Muscle of back (tissue), 11 donors: ENCODE measurements around the gene IL1RAPL1. TPM values are rescaled to one million over a fixed set of nuclear protein-coding genes. Genes with fewer than 3 reads are reported as not detected.

Experiments
- DNase-seq, 3 donors: peaks; one replicate each; pipeline versions ENCODE4 v3.0.0 to v3.0.0-alpha.2; 2013
- polyA plus RNA-seq, 10 donors: library from polyadenylated mRNA; unstranded; fragments of 120-200 nt; gene quantifications; one replicate each; pipeline ENCODE4 v1.2.1, GENCODE V29; 2013; ENCODE audit not compliant: insufficient read length in 10 of 10

Gene IL1RAPL1
- polyA plus RNA-seq, 10 donors = 0.65 to 1.5 (median 0.98) TPM

GRCh38 chrX:29640106-29640505 lies 1052.9 kb downstream of the IL1RAPL1 start:
- DNase-seq = no peak

- DNase-seq = no peak
These were observed 1054.2 kb downstream of the IL1RAPL1 start for GRCh38 chrX:29641461-29641860.

GRCh38 chrX:29643181-29643580 lies 1055.9 kb downstream of the IL1RAPL1 start:
- no peak for DNase-seq

- DNase-seq = no peak
These were observed 1060.9 kb downstream of the IL1RAPL1 start for GRCh38 chrX:29648161-29648560.

GRCh38 chrX:29652484-29652883 lies 1065.2 kb downstream of the IL1RAPL1 start:
- peak; percentile 11 to 23 (median 18) for DNase-seq

- DNase-seq = no peak
These were observed 1066.5 kb downstream of the IL1RAPL1 start for GRCh38 chrX:29653721-29654120.

GRCh38 chrX:29659911-29660310 lies 1072.7 kb downstream of the IL1RAPL1 start:
- no peak for DNase-seq

- peak in 1 of 3 donors; percentile 16 for DNase-seq
These were observed 1074.0 kb downstream of the IL1RAPL1 start for GRCh38 chrX:29661290-29661689.

GRCh38 chrX:29662101-29662500 lies 1074.9 kb downstream of the IL1RAPL1 start:
- peak in 1 of 3 donors; percentile 12 for DNase-seq

GRCh38 chrX:29662759-29663503 lies 1075.7 kb downstream of the IL1RAPL1 start:
- peak in 1 of 3 donors; percentile 71 for DNase-seq

GRCh38 chrX:29665532-29665931 lies 1078.3 kb downstream of the IL1RAPL1 start:
- DNase-seq = no peak

- DNase-seq = peak in 1 of 3 donors; percentile 24
These were observed 1079.1 kb downstream of the IL1RAPL1 start for GRCh38 chrX:29666366-29666765.

GRCh38 chrX:29671421-29671820 lies 1084.2 kb downstream of the IL1RAPL1 start:
- peak in 2 of 3 donors; percentile 8 to 13 for DNase-seq

- DNase-seq = peak in 2 of 3 donors; percentile 4 to 6
These were observed 1100.4 kb downstream of the IL1RAPL1 start for GRCh38 chrX:29687687-29688086.

GRCh38 chrX:29690061-29690460 lies 1102.8 kb downstream of the IL1RAPL1 start:
- DNase-seq = peak in 1 of 3 donors; percentile 7

- no peak for DNase-seq
These were observed 1103.8 kb downstream of the IL1RAPL1 start for GRCh38 chrX:29691044-29691443.

- DNase-seq = no peak
These were observed 1106.7 kb downstream of the IL1RAPL1 start for GRCh38 chrX:29693912-29694311.

- no peak for DNase-seq
These were observed 1112.0 kb downstream of the IL1RAPL1 start for GRCh38 chrX:29699239-29699638.

- no peak for DNase-seq
These were observed 1119.8 kb downstream of the IL1RAPL1 start for GRCh38 chrX:29707088-29707487.

GRCh38 chrX:29721152-29721551 lies 1133.9 kb downstream of the IL1RAPL1 start:
- no peak for DNase-seq

GRCh38 chrX:29724316-29724715 lies 1137.1 kb downstream of the IL1RAPL1 start:
- DNase-seq = no peak

- DNase-seq = no peak
These were observed 1139.6 kb downstream of the IL1RAPL1 start for GRCh38 chrX:29726811-29727210.

- DNase-seq = no peak
These were observed 1141.4 kb downstream of the IL1RAPL1 start for GRCh38 chrX:29728639-29729038.

GRCh38 chrX:29744966-29745365 lies 1157.7 kb downstream of the IL1RAPL1 start:
- DNase-seq = no peak
